ENCODE data around the gene TADA1. TPM values are rescaled to one million over a fixed set of nuclear protein-coding genes. Genes with fewer than 3 reads are reported as not detected.
A peak's percentile ranks its signal among the peaks of the same experiment; 100 is the strongest.

Gene TADA1, protein sequence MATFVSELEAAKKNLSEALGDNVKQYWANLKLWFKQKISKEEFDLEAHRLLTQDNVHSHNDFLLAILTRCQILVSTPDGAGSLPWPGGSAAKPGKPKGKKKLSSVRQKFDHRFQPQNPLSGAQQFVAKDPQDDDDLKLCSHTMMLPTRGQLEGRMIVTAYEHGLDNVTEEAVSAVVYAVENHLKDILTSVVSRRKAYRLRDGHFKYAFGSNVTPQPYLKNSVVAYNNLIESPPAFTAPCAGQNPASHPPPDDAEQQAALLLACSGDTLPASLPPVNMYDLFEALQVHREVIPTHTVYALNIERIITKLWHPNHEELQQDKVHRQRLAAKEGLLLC
- total RNA-seq = 10 to 100 TPM; 16.6 to 18.1 TPM
- 10 to 100 TPM; 12.8 to 15.1 (median 15.0) TPM for polyA plus RNA-seq
- total RNA-seq = 12.7 to 32.0 (median 27.1) reads per million in 6 experiments

DNA sequence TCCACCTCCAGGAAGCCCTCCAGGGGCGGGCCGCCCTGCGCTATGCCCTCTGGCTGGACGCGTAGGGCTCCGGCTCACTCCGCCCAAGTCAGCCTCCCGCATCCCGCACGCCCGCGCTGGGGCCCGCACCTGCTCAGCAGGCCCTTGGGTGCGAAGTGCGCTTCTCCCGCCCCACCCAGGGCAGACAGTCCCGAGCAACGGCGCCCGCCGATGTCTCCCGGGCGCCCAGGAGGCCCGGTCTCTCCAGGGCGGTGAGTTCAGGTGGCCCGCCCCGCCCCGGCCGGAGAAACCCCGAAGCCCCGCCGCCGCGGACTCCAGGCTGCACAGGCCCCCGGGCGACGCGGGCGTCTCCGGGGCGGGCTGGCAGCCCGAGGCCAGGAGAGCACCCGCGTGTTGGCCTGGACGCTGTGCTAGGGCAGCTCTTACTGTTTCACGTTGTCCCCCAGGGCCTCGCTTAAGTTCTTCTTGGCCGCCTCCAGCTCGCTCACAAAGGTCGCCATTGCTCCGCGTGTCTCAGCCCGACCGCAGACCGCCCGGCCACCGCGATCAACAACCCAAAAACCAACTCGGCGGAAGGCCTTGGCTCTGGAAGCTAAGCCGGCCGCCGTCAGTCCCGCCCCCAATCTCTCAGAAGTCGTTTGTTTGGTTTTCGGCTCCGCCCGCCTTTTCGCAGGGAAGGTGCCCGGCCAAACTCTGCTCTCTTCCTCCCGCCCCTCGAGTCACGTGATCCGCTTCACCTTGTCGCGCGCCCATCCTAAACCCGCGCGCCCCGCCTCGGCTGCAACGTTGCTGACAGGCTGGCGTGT is at the start of gene TADA1:
Gene TADA1 (minus strand): TSS at position 531 of the 806 bp plus-strand sequence. CDS start 31 bp downstream, at position 500.
- H3K27me3 Mint-ChIP-seq = no peaks in the 10 kb centered on the region
- peaks cover 0 to 5% (median 0%) of the 10 kb centered on the region in 3 donors for H3K36me3 Mint-ChIP-seq

DNA sequence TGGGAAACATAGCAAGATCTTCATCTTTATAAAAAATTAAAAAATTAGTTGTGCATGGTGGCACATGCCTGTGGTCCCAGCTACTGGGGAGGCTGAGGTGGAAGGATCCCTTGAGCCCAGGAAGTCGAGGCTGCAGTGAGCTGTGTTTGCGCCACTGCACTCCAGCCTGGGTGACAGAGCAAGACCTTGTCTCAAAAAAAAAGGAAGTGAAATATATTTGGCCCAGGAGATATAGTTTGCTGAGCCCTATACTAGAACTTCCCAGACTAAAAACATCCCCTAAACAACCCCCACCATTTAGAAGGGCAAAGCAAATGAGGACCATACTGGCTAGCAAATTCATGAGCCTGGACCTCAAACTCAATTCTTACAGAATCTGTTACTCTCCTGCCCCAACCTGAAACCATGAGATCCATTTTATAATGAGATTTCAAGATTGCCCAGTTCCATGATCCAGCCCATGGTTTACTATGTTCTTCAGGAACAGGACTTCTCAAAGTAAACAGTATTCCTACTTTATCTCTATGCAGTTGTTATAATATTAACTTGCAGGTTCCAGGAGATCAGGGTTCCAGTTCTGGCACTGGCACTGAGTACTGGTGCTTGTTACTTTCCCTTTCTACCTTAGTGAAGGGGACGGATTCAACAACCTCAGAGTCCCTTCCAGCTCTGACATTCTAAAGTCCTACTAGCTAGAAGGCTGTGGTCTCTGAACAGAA is 48.9 kb upstream of the TADA1 start:
- POLR2A ChIA-PET = no interaction called here
- H3K4me1 Mint-ChIP-seq = peaks cover 0 to 8% (median 2%) of the 10 kb centered on the region in 4 donors
- no peak overlapping the region for H3K27ac Mint-ChIP-seq
- H3K36me3 Mint-ChIP-seq = no peaks in the 10 kb centered on the region
- no peaks in the 10 kb centered on the region for H3K9me3 Mint-ChIP-seq
- no peak for ATAC-seq
- peaks cover 10 to 51% (median 24%) of the 10 kb centered on the region in 5 donors for H3K27me3 Mint-ChIP-seq
- H3K4me3 Mint-ChIP-seq = no peak overlapping the region
- no peak for DNase-seq

More for the DNA sequence above, at the start of gene TADA1:
- Mint-ChIP-seq H3K9me3 (no peaks in the 10 kb centered on the region), H3K4me1 (peaks cover 16 to 58% (median 53%) of the 10 kb centered on the region in 4 donors), H3K27ac (peak within 1 kb of the TSS; percentile 93 to 99 (median 98)), H3K4me3 (peak within 1 kb of the TSS; percentile 83 to 99 (median 98))
- POLR2A ChIA-PET = interaction anchor here (0.6 to 3.8 kb wide), 8 partner anchors 13 to 1661 kb away, joined by 3 to 35 read pairs (median 3); partner anchors contain the start of genes GPA33, POGK and POU2F1
- peak; percentile 88 for ATAC-seq
- peak; percentile 93 to 98 (median 97) for DNase-seq

DNA sequence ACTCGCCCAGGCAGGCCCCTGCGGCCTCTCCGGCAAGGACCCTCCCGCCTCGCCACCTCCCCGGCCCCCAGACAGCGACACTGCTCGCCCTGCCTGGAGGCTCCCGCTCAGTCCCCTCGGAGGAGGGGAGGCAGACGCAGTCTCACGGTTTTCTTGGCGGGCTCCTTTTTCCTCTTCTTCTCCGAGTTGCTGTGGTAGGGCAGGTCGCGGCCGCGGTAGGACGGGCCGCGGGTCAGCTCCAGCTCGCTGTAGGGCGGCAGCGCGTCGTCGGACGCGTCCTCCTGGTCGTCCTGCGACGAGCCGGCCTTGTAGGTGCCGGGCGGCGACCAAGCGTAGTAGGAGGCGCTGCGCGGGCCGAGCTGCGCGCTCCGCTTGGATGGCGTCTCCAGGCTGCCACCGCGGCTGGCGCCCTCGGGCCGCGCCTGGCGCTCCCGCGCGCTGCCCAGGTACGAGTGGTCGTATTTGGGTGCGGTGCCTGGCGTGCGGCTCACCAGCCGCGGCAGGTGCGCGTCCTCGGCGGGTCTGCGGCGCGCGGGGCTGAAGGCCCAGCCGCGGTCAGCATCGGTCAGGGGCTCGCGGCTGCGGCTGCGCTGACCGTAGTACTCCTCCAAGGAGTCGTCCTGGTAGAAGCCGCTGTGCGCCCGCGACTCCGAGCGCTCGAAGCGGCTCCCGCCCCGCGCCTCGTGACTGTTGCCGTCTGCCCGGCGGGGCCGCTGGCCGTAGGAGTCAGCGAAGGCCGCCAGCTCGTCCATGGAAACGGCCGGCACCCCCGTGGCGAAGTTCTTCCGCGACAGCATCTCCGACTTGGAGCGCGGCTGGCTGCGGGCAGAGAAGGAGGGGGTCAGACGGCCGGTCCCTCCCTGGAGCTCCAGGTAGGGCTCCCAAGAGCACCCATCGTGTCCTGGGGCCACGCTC is 44.8 kb upstream of the TADA1 start:
- POLR2A ChIA-PET = no interaction called here
- Mint-ChIP-seq H3K27me3 (peaks cover 22 to 61% (median 36%) of the 10 kb centered on the region in 5 donors), H3K9me3 (no peaks in the 10 kb centered on the region), H3K27ac (no peak overlapping the region), H3K36me3 (no peaks in the 10 kb centered on the region), H3K4me1 (peaks cover 0 to 9% (median 3%) of the 10 kb centered on the region in 4 donors), H3K4me3 (peak overlapping the region in 5 of 10 donors; percentile 22 to 68 (median 50))
- DNase-seq (no peak), ATAC-seq (peak; percentile 22 to 49)

DNA sequence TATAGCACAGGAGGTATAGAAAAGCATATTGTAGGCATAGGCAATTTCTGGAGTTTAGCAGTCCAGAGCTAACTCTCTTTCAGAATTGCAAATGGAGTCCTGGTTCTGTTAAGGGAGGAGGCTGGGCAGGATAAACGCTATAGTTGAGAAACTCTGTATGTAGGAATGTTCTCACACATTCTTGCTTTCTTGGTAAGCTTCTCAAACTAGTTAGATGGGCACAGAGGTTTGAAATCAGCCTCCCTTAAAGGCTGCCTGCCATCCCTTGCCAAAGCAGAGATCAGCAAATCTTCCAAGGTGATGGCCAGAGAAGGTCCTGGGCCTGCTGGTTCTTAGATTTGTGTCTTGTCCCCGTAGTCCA is 42.9 kb upstream of the TADA1 start:
- no peak overlapping the region for H3K4me3 Mint-ChIP-seq
- H3K27ac Mint-ChIP-seq = no peak overlapping the region
- DNase-seq (no peak), ATAC-seq (no peak)
- no peaks in the 10 kb centered on the region for H3K36me3 Mint-ChIP-seq
- H3K9me3 Mint-ChIP-seq = no peaks in the 10 kb centered on the region
- POLR2A ChIA-PET = interaction anchor here (0.9 kb wide), 1 partner anchor 9 kb away, joined by 4 read pairs; no protein-coding TSS in a partner anchor
- peaks cover 0 to 5% (median under 1%) of the 10 kb centered on the region in 4 donors for H3K4me1 Mint-ChIP-seq
- peaks cover 22 to 58% (median 34%) of the 10 kb centered on the region in 5 donors for H3K27me3 Mint-ChIP-seq

DNA sequence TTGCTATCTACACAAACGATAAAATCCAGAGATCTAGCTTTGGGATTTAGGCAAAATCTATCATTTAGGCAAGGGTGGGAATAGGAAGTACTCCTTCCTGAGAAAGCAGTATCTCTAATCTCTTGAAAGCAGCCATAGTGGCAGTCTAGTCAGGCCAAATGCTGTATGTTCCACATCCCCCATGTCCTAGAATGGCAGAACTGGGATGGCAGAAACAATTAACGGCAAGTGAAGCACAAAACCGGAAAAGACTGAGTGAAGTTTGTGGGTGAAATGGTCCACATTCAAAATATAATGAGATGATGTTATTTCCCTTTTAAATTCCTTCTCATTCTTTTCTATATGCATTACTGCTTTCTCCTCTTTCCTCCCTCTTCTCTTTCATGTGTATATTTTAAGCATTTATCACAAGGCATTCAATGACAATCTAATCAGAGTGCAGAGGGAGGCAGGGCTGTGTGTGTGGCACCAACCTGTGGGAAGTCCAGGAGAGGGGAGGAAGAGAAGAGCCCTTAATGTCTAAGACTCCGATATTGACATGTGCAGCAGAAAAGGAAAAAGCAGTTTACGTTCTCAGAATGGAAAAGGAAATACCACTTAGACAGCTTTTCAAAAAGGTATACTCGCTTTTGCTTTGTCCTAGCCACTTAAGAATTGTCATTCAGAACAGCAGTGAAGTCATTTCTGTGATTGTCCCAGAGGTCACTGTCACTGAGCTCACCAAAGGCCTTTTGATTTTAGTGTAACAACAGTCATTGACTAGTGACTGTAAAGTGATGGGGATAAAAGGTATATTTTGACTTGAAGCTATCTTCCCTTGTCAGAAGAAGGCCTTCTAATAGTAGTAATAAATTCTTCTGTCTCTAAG is 42.3 kb upstream of the TADA1 start:
- H3K9me3 Mint-ChIP-seq = no peaks in the 10 kb centered on the region
- no peak overlapping the region for H3K4me3 Mint-ChIP-seq
- peaks cover 0 to 5% (median under 1%) of the 10 kb centered on the region in 4 donors for H3K4me1 Mint-ChIP-seq
- no peaks in the 10 kb centered on the region for H3K36me3 Mint-ChIP-seq
- peak overlapping the region in 1 of 10 donors; percentile 13 for H3K27ac Mint-ChIP-seq
- ATAC-seq (no peak), DNase-seq (no peak)
- peaks cover 22 to 58% (median 34%) of the 10 kb centered on the region in 5 donors for H3K27me3 Mint-ChIP-seq
- POLR2A ChIA-PET = interaction anchor here (0.9 kb wide), 1 partner anchor 8 kb away, joined by 4 read pairs; no protein-coding TSS in a partner anchor

DNA sequence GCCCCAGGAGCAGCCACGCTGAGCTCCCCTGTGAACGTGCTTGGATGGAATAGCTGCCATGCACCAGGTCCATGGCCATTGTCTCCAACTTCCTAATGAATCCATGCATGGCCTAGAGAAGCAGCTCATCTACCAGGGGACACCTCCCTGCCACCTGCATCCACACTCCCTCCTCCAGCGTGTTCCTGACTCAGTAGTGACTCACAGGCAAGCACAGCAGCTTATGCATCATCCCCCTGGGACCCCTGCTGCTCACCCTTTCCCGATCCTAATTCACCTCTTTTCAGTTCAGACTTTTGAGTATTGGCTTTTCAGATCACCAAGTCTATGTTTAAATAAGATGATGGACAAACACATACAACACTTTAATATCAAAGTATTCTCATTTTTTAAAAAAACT is 39.9 kb upstream of the TADA1 start:
- ATAC-seq = no peak
- Mint-ChIP-seq H3K27ac (no peak overlapping the region), H3K27me3 (peaks cover 14 to 39% (median 22%) of the 10 kb centered on the region in 5 donors), H3K36me3 (no peaks in the 10 kb centered on the region), H3K9me3 (no peaks in the 10 kb centered on the region), H3K4me3 (no peak overlapping the region), H3K4me1 (peaks cover 0 to 5% (median under 1%) of the 10 kb centered on the region in 4 donors)
- POLR2A ChIA-PET = no interaction called here
- DNase-seq = no peak

DNA sequence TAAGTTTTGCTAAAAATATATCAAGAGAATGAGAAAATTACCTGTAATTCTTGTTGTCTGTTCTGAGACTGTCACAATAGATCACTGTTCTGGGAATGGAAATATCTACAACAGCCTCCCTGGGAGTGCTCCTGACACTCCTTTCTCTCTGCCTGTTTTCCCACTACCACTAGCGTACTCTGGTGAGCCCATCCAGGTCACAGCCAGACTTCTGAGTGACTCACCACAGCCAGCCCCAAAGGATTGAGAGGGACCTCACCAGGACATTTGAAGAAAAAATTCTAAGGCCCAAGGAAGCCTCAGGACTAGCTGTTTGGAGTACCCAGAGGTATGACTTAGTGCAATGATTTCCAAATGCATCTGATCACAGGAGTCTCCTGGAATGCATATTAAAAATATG is 39.0 kb upstream of the TADA1 start:
- no peaks in the 10 kb centered on the region for H3K36me3 Mint-ChIP-seq
- peaks cover 0 to 7% (median 1%) of the 10 kb centered on the region in 4 donors for H3K4me1 Mint-ChIP-seq
- H3K9me3 Mint-ChIP-seq = peaks cover 0 to 2% (median 0%) of the 10 kb centered on the region in 9 donors
- no peak overlapping the region for H3K4me3 Mint-ChIP-seq
- peaks cover 11 to 32% (median 18%) of the 10 kb centered on the region in 5 donors for H3K27me3 Mint-ChIP-seq
- DNase-seq = no peak
- H3K27ac Mint-ChIP-seq = no peak overlapping the region
- POLR2A ChIA-PET = no interaction called here
- ATAC-seq = no peak

DNA sequence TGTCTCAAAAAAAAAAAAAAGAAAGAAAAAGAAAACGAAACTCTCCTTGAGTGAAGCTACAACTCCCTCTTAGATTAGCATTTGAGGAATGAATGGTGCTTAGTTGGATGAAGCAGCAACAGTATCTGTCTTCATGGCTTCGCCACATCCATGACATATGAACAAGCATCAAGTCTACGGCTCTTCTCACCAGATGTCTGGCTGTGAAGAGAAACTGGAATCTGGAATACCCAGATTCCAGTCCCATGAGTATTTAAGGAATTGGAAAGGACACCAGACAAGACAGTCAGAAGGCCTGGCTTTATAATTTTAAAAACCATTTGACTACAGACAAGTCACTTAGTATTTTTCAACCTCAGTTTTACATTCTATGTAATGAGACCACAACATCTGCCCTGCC is 38.0 kb upstream of the TADA1 start:
- Mint-ChIP-seq H3K9me3 (peaks cover 0 to 2% (median 0%) of the 10 kb centered on the region in 9 donors), H3K27me3 (peaks cover 7 to 23% (median 11%) of the 10 kb centered on the region in 5 donors), H3K4me3 (no peak overlapping the region), H3K27ac (no peak overlapping the region), H3K4me1 (peaks cover 0 to 5% (median 0%) of the 10 kb centered on the region in 4 donors), H3K36me3 (no peaks in the 10 kb centered on the region)
- POLR2A ChIA-PET = no interaction called here
- no peak for ATAC-seq
- no peak for DNase-seq

DNA sequence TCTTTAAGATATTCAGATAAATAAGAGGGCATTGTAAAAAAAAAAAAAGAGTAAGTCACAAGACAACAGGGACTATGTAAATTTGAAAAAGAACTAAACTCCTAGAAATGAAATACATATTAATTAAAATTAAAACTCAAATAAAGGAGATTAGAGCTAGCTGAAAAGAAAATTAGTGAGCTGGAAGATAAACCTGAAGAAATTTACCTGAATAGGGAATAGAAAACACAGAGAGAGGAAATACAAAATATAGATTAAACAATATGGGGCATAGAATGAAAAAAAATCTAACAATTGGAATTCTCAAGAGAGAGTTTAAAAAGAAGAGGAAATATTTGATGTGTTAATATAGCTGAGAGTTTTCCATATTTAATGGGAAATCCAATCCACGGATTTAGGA is 35.6 kb upstream of the TADA1 start:
- Mint-ChIP-seq H3K27me3 (peaks cover 0 to 4% (median 2%) of the 10 kb centered on the region in 5 donors), H3K4me3 (no peak overlapping the region), H3K27ac (no peak overlapping the region), H3K9me3 (peaks cover 0 to 2% (median 0%) of the 10 kb centered on the region in 9 donors), H3K4me1 (peaks cover 0 to 5% (median 0%) of the 10 kb centered on the region in 4 donors), H3K36me3 (no peaks in the 10 kb centered on the region)
- DNase-seq (no peak), ATAC-seq (no peak)
- POLR2A ChIA-PET = no interaction called here

DNA sequence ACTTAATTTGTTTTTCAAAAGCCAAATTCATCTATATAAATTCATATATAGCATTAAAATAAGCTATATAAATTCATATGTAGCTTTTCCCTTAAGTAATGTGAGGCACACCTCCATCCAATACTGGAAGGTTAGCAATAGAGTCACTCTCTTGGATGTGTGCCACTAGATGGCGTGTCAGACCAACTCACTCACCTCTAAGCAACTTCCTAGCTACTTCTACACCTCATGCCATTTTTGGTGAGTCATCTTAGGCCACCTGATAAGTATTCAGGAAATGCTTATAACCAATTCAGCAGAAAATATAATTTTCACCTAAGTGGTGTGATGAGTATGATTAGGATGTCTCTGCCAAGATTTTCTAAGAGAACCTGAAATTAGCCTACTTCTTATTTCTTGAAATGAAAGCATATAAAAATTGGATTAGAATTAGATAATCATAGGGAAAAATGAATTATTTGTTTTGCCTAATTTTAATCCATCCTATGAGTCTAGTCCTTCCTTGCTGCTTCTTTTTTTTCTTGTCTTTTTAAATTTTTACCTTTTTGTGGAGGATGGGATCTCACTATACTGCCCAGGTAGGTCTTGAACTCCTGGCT is 34.4 kb upstream of the TADA1 start:
- Mint-ChIP-seq H3K36me3 (no peaks in the 10 kb centered on the region), H3K9me3 (peaks cover 0 to 2% (median 0%) of the 10 kb centered on the region in 9 donors), H3K4me3 (no peak overlapping the region), H3K27me3 (peaks cover 0 to 4% (median 2%) of the 10 kb centered on the region in 5 donors), H3K27ac (no peak overlapping the region), H3K4me1 (peaks cover 0 to 5% (median 0%) of the 10 kb centered on the region in 4 donors)
- POLR2A ChIA-PET = interaction anchor here (0.8 to 1.5 kb wide), 5 partner anchors 8 to 310 kb away, joined by 3 to 10 read pairs (median 4); partner anchors contain the start of gene POU2F1
- ATAC-seq (peak; percentile 100), DNase-seq (peak; percentile 38 to 84 (median 70))

Data from naive thymus-derived CD8-positive, alpha-beta T cell (primary cell).